ENCODE results near the gene IL5RA. TPM values are rescaled to one million over a fixed set of nuclear protein-coding genes. Genes with fewer than 3 reads are reported as not detected.

Gene IL5RA
- total RNA-seq, 1 experiment from 2014 or later: not detected

DNA sequence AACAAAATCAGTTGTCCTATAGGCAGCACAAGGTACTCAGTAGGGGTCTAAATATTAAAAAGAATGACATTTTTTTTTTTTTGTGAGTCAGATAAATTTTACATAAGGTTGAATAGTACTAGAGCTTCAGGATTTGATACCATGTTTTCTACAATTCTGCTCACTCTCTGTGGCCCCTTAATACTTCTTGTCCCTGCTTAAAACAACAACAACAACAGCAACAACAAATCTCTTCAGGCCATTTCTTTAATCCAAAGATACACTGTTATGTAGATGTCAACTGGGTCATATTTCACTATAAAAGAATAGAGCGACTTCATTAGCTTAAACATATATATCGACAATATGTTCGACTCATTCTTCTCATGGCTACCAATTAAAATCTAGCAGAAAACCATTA lies 3.0 kb downstream of the IL5RA start:
- DNase-seq (ENCODE audit: low spot score): no peak

DNA sequence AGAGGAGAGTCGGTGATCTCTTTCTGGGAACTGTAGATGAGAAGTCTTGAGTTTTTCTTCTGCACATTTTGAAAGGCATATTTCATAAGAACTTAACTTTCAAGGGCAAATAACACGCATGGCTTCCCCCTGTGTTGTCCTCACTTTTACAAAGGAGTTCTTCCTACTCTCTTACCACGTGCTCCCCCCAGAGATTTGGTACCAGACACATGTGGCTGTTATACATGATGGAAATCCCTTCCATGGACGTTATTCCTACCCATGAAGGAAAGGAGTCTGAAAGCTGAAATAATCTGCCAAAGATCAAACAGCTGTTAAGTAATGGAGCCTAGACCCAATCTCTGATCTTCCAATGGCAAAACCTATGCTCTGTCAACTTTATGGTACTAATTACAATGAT lies 4.4 kb downstream of the IL5RA start:
- DNase-seq (ENCODE audit: low spot score): no peak

GRCh38 chr3:3105246-3105645 lies 4.9 kb downstream of the IL5RA start:
- no peak for DNase-seq (ENCODE audit: low spot score)

- no peak for DNase-seq (ENCODE audit: low spot score)
These were observed 7.4 kb downstream of the IL5RA start for GRCh38 chr3:3102751-3103150.

GRCh38 chr3:3101660-3102458 lies 8.3 kb downstream of the IL5RA start:
- no peak for DNase-seq (ENCODE audit: low spot score)

DNA sequence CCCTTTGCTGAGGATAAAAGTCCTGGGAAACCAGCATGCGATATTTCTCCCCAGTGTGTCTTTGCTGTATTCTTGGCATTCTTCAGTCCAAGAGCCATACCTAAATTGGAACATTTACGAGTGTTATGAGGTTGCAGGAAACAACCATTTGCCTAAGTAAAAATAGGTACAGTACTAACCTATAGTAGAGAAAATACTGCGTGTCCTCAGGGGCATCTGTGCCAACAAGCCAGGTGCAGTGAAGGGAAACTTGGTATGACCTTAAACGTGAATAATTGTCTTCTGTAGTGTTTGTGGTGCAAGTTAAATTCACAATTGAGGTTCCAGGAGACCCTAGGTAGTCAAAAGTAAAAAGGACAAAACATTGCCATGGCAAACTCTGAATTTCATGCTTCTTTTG lies 12.2 kb downstream of the IL5RA start:
- no peak for DNase-seq (ENCODE audit: low spot score)

DNA sequence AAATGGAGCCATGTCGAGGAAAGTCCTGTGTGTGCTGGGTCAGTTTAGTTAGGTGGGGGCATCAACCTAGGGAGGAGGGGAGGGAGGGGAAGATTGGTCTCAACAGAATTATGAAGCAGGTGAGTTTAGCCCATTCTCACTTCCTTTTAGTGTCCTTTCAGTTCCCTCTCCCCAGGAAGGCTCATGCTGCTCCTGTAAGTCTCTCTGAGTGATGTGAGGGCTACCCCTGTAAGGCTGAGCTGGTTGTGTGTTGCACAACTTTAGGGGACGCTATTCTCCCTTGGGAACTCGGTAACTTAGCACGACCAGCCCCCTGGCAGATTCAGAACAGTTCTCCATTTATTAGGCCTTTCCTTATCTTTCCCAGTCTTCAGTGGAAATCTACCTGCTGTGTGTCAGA lies 21.2 kb downstream of the IL5RA start:
- DNase-seq (ENCODE audit: low spot score): no peak

GRCh38 chr3:3087716-3088465 lies 22.3 kb downstream of the IL5RA start:
- no peak for DNase-seq (ENCODE audit: low spot score)

- DNase-seq (ENCODE audit: low spot score): no peak
These were observed 22.9 kb downstream of the IL5RA start for GRCh38 chr3:3087279-3087678.

- no peak for DNase-seq (ENCODE audit: low spot score)
These were observed 23.9 kb downstream of the IL5RA start for GRCh38 chr3:3086239-3086638.

DNA sequence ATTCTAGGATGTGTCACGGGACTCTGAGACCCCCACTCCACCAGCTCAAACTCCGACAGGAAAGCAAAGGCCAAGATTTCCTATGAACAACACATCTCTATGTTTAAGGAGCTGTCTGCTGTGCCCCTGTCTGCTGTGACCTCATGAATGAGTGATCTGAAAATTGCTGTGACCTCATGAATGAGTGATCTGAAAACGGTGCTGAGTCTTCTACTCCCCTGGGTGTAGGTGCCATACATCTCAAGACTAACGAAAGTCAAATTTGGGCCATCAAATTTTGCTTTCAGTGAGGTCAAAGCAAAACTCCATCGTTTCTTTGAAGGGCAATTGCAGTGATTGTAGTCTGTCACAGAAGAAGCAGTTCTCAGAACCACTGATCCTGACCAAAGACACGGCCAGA lies 24.4 kb downstream of the IL5RA start:
- DNase-seq (ENCODE audit: low spot score): no peak

DNA sequence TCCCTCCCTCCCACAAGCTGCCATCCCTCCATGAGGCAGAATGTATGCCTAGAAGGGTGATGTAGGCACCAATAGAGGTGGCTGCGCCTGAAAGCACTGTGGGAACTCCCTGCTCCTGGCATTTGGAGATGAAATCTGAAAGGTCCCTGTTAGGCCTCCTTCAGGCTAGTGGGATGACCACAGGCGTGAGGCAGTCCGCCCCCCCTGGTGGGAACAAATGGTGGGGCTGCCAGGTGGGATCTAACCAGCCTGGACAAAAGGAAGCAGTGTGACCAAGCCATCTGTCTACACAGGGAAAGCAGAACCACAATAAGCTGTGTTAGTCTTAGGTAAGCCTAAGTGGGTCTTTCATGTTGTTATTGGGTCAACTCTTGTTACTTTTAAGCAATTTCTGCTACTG lies 25.3 kb downstream of the IL5RA start:
- no peak for DNase-seq (ENCODE audit: low spot score)

DNA sequence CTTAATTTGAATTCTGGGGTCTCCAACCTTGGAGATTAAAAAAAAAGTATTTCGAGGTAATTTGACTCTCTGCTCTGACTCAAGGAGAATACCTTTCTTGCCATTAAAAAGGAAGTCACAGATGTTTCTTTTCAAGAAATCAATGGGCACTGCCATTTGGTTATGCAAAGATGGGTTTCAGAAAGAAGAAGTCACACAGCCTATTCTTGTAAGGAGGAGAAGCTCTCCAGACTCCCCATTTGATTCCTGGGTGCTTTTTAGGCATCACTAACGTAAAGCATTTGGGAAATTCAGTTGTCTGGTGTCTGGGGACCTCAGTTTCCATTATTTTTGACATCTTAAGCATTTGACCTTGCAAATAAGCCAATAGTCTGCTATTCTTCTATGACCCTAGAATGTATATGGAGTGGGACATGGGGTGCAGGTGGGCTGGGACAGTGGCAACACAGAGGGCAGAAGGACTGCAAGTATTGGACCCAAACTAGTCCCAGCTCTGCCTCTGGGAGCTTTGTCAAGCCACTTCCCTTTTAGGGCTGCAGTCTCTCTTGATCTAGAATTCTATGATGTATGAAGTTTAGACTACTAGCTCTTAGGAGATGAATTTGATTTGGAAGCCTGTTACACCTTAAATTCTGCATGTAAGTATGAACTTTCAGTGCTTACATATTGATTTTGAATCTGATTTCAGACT lies 27.8 kb downstream of the IL5RA start:
- no peak for DNase-seq (ENCODE audit: low spot score)

- DNase-seq (ENCODE audit: low spot score): no peak
These were observed 28.6 kb downstream of the IL5RA start for GRCh38 chr3:3081381-3082233.

- DNase-seq (ENCODE audit: low spot score): no peak
These were observed 29.9 kb downstream of the IL5RA start for GRCh38 chr3:3080309-3080708.

DNA sequence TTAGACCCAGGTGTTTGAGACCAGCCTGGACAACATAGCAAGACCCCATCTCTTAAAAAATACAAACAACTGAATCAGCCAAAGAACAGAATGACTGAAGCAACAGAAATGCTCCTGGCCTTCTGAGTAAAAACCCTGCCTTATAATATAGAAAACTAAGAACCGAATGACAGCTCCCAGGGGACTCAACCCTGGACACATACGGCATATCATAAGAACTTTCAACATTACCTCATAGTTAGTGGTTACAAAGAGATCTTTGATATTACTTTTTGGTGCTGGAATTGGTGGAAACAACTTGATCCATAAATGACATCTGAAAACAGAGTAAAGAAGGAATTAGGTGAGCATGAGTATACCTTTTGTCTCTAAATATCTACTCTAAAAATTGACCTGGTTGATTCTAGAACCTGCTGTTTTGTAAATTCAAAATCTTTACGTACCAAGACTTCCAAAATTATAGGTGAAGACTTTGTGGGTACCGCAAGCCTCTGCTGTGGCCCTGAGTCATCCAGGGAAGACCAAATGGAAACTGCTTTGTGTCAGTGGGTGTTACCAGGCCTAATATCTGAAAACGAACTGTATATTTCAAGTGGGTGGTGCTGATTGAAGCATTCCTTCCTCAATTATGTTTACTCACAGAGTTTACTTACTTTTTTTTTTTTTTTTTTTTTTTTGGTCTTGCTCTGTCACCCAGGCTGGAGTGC lies 35.5 kb downstream of the IL5RA start:
- no peak for DNase-seq (ENCODE audit: low spot score)

GRCh38 chr3:3071136-3071535 lies 39.0 kb downstream of the IL5RA start:
- DNase-seq (ENCODE audit: low spot score): no peak

- DNase-seq (ENCODE audit: low spot score): no peak
These were observed 40.5 kb downstream of the IL5RA start for GRCh38 chr3:3069723-3070122.

GRCh38 chr3:3068358-3068881 lies 41.8 kb downstream of the IL5RA start:
- peak; percentile 15 for DNase-seq (ENCODE audit: low spot score)

GRCh38 chr3:3066910-3067309 lies 43.3 kb downstream of the IL5RA start:
- no peak for DNase-seq (ENCODE audit: low spot score)

GRCh38 chr3:3066378-3066777 lies 43.8 kb downstream of the IL5RA start:
- no peak for DNase-seq (ENCODE audit: low spot score)
